ENCODE results near the gene ADAP1.

The ADAP1 gene

DNA sequence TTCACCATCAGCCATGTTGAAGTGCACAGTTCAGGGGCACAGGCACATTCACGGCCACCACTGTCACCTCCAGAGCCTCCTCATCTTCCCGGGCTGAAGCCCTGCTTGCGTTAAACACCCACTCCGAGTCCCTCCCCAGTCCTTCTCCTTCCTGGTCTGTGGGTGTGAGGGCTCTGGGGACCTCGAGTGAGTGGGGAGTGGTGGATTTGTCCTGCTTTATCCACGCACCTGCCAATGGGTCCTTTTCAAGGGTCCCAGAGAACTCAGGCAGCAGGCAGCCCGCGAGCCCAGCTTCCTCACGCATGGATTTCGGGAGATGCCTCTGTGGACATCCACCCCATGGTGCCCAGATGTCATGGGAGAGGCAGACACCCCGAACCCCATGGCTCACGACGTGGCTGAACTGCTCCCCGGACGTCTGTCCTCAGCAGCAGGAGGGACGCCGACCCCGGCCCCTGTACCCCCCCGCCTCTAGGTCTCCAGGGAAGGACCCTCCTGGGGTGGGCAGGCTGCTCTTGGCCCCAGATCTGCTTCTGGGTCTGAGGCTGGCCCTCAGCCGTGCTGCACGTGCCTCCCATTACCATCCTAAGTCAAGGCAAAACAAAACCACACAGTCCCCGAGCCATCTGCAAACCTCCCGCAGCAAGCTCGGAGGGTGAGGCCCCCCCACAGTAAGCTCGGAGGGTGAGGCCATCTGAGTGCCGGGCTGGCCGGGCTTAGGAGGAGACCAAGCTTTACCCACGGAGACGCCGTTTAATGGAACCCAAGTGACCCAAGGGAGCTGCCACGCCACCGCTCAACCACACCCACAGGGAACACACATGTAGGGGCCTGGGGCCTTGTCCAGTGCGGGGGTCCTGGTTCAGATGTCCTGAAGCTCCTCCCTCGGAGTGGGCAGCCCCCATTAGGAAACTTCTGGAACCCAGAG lies 37.5 kb upstream of the ADAP1 start:
- H3K23ac ChIP-seq (ENCODE audit: low read length), result no peak overlapping the region
- H3K27me3 ChIP-seq (ENCODE audit: insufficient read depth, low read length), result no peaks in the 10 kb centered on the region
- no peaks in the 10 kb centered on the region for H3K79me2 ChIP-seq (ENCODE audit: control insufficient read depth, insufficient read depth, low read length, poor library complexity)
- H4K91ac ChIP-seq (ENCODE audit: low read depth, low read length), result no peak overlapping the region
- no peak overlapping the region for H3K14ac ChIP-seq (ENCODE audit: low read length)
- H2AFZ ChIP-seq (ENCODE audit: insufficient read depth, low read length, poor library complexity), result no peak overlapping the region
- no peak for DNase-seq
- no peak overlapping the region for H3K18ac ChIP-seq (ENCODE audit: low read length)
- no peak overlapping the region for H4K12ac ChIP-seq (ENCODE audit: low read depth, low read length)
- no CpG with 5 or more reads among the region's 34 CpGs for WGBS (ENCODE audit: extremely low coverage, insufficient coverage, insufficient read length)
- H3K4me3 ChIP-seq (ENCODE audit: low read depth, low read length), result no peak overlapping the region
- no peak overlapping the region for H3K9ac ChIP-seq (ENCODE audit: low read length)
- H4K8ac ChIP-seq (ENCODE audit: low read depth, low read length), result no peak overlapping the region
- H3K4me1 ChIP-seq (ENCODE audit: control insufficient read depth in 1 of 2, insufficient read depth in 2 of 2, low read length in 2 of 2), result peaks cover 4 to 10% of the 10 kb centered on the region in 2 experiments
- no peak overlapping the region for H2BK12ac ChIP-seq (ENCODE audit: low read length)
- H3K4me2 ChIP-seq (ENCODE audit: low read length), result no peak overlapping the region
- H3K27ac ChIP-seq (ENCODE audit: low read depth, low read length), result no peak overlapping the region
- H3K9me3 ChIP-seq (ENCODE audit: insufficient read depth, low read depth, low read length), result no peaks in the 10 kb centered on the region
- no peaks in the 10 kb centered on the region for H3K79me1 ChIP-seq (ENCODE audit: low read length)
- H2BK120ac ChIP-seq (ENCODE audit: insufficient read depth, low read length, poor library complexity), result no peak overlapping the region
- H2AK5ac ChIP-seq (ENCODE audit: low read length), result no peak overlapping the region
- H3K4ac ChIP-seq (ENCODE audit: low read depth, low read length), result no peak overlapping the region
- no peak overlapping the region for H2BK5ac ChIP-seq (ENCODE audit: low read depth, low read length, poor library complexity)
- H3K36me3 ChIP-seq (ENCODE audit: control insufficient read depth in 1 of 2, insufficient read depth in 2 of 2, low read length in 2 of 2), result peaks cover 8 to 11% of the 10 kb centered on the region in 2 experiments

DNA sequence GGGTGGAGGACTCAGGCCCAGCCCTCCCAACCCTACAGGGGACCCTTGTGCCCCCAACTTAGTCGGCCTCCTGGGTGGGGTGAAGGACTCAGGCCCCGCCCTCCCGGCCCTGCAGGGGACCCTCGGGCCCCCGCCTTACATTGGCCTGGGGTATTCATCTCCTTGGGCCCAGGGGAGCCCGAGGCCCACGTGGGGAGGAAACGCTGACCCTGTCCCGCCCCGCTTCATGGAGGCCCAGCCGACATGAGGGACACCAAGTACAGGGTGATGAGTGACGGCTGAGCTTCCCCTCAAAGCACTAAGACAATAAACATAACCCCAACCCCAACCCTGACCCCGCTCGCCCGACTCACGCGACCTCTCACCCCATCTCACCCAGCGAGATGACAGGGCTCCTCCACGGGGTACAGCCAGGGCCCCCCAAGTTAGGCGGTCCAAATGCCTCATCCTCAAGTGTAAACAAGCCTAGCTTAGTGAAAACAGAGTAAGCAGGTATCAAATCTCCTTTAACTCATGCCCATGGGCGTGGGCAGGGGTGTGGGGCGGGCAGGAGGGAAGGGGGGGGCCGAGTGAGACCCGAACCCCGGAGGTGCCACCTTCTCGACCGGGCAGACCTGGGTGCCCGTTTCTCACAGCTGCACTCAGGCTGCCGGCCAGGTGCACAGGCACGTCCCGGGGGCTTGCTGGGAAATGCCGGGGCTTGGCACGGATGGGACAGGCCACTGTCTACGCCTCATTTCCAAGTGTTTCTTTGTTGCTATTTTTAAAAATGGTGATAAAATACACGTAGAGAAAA lies 36.7 kb upstream of the ADAP1 start:
- Histone ChIP-seq H3K79me2 (ENCODE audit: control insufficient read depth, insufficient read depth, low read length, poor library complexity) (no peaks in the 10 kb centered on the region), H3K14ac (ENCODE audit: low read length) (no peak overlapping the region), H2AK5ac (ENCODE audit: low read length) (no peak overlapping the region), H3K36me3 (ENCODE audit: control insufficient read depth in 1 of 2, insufficient read depth in 2 of 2, low read length in 2 of 2) (peaks cover 4 to 5% of the 10 kb centered on the region in 2 experiments), H3K4ac (ENCODE audit: low read depth, low read length) (no peak overlapping the region), H3K4me3 (ENCODE audit: low read depth, low read length) (no peak overlapping the region), H3K4me1 (ENCODE audit: control insufficient read depth in 1 of 2, insufficient read depth in 2 of 2, low read length in 2 of 2) (peaks cover 4 to 10% of the 10 kb centered on the region in 2 experiments), H3K9me3 (ENCODE audit: insufficient read depth, low read depth, low read length) (no peaks in the 10 kb centered on the region), H3K18ac (ENCODE audit: low read length) (no peak overlapping the region), H3K27ac (ENCODE audit: low read depth, low read length) (no peak overlapping the region), H2BK12ac (ENCODE audit: low read length) (no peak overlapping the region), H4K12ac (ENCODE audit: low read depth, low read length) (no peak overlapping the region), H2BK5ac (ENCODE audit: low read depth, low read length, poor library complexity) (no peak overlapping the region), H2BK120ac (ENCODE audit: insufficient read depth, low read length, poor library complexity) (no peak overlapping the region), H3K23ac (ENCODE audit: low read length) (no peak overlapping the region), H3K27me3 (ENCODE audit: insufficient read depth, low read length) (no peaks in the 10 kb centered on the region), H4K8ac (ENCODE audit: low read depth, low read length) (no peak overlapping the region), H4K91ac (ENCODE audit: low read depth, low read length) (no peak overlapping the region), H3K79me1 (ENCODE audit: low read length) (no peaks in the 10 kb centered on the region), H3K4me2 (ENCODE audit: low read length) (no peak overlapping the region), H2AFZ (ENCODE audit: insufficient read depth, low read length, poor library complexity) (no peak overlapping the region), H3K9ac (ENCODE audit: low read length) (no peak overlapping the region)
- DNase-seq, result no peak
- 100% methylated on average over 5 of the region's 35 CpGs for WGBS (ENCODE audit: extremely low coverage, insufficient coverage, insufficient read length)

DNA sequence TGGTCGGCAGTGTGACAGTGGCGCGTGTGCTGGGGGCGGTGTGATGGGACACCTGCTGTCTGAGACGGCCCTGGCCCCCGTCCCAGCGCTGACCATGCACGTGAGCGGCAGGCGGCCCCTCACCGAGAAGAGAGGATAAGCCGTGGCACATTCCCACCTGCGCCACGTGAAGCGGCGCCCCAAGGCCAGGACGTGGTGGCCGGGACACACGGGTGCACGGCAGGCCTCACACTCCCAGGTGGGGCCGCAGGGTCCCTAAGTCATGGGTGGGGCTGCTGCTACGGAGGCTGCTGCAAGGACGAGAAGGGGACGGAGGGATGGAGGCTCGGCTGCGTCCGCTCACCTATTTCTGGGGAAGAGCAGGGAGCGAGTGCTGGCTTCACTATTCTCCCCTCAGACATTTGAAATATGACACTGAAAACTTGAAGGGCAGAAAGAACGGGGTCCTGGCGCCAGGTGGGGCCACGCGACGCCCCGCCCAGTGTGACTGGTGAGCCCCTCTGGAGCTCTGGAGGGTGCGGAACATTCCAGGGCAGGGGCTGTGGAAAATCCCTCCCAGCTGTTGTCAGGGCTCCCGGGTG lies 36.0 kb upstream of the ADAP1 start:
- Histone ChIP-seq H3K14ac (ENCODE audit: low read length) (no peak overlapping the region), H3K4me2 (ENCODE audit: low read length) (no peak overlapping the region), H3K4me3 (ENCODE audit: low read depth, low read length) (no peak overlapping the region), H3K79me1 (ENCODE audit: low read length) (no peaks in the 10 kb centered on the region), H3K4me1 (ENCODE audit: control insufficient read depth in 1 of 2, insufficient read depth in 2 of 2, low read length in 2 of 2) (peaks cover 4 to 10% of the 10 kb centered on the region in 2 experiments), H3K23ac (ENCODE audit: low read length) (no peak overlapping the region), H4K8ac (ENCODE audit: low read depth, low read length) (no peak overlapping the region), H2BK12ac (ENCODE audit: low read length) (no peak overlapping the region), H3K27me3 (ENCODE audit: insufficient read depth, low read length) (no peaks in the 10 kb centered on the region), H2BK120ac (ENCODE audit: insufficient read depth, low read length, poor library complexity) (no peak overlapping the region), H3K9me3 (ENCODE audit: insufficient read depth, low read depth, low read length) (no peaks in the 10 kb centered on the region), H4K91ac (ENCODE audit: low read depth, low read length) (no peak overlapping the region), H4K12ac (ENCODE audit: low read depth, low read length) (no peak overlapping the region), H3K79me2 (ENCODE audit: control insufficient read depth, insufficient read depth, low read length, poor library complexity) (no peaks in the 10 kb centered on the region), H3K9ac (ENCODE audit: low read length) (no peak overlapping the region), H3K27ac (ENCODE audit: low read depth, low read length) (no peak overlapping the region), H2AK5ac (ENCODE audit: low read length) (no peak overlapping the region), H3K36me3 (ENCODE audit: control insufficient read depth in 1 of 2, insufficient read depth in 2 of 2, low read length in 2 of 2) (peaks cover 2 to 5% of the 10 kb centered on the region in 2 experiments), H3K18ac (ENCODE audit: low read length) (no peak overlapping the region), H2AFZ (ENCODE audit: insufficient read depth, low read length, poor library complexity) (no peak overlapping the region), H2BK5ac (ENCODE audit: low read depth, low read length, poor library complexity) (no peak overlapping the region), H3K4ac (ENCODE audit: low read depth, low read length) (no peak overlapping the region)
- no peak for DNase-seq
- WGBS (ENCODE audit: extremely low coverage, insufficient coverage, insufficient read length), result no CpG with 5 or more reads among the region's 36 CpGs

DNA sequence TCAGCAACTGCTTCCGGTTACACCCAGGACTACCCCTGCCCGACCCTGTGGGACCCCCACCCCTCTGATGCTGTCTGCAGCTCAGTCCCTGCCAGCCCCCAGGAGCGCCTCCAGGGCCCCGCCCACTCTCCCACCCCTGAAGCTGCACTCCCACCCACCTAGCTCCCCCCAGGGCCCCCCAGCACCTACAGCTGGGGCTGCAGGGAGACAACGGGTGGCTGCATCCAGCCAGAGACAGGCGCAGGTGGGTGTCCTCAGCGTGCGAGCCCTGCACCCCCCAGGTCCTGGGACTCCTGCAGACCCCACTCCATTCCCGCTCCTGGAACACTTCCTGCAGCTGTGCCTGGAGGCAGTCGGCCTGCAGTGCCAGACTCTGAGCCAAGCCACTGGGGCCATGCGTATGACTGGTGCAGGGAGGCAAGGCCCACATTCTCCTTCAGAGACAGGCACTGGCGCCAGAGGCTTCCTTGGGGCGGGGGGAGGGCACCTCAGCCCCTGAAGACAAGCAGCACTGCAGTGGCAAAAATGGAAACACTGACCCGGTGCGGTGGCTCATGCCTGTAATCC lies 34.6 kb upstream of the ADAP1 start:
- Histone ChIP-seq H3K79me1 (ENCODE audit: low read length) (no peaks in the 10 kb centered on the region), H3K14ac (ENCODE audit: low read length) (no peak overlapping the region), H3K23ac (ENCODE audit: low read length) (no peak overlapping the region), H3K9ac (ENCODE audit: low read length) (no peak overlapping the region), H3K4me1 (ENCODE audit: control insufficient read depth in 1 of 2, insufficient read depth in 2 of 2, low read length in 2 of 2) (peaks cover 4 to 10% of the 10 kb centered on the region in 2 experiments), H3K4me3 (ENCODE audit: low read depth, low read length) (no peak overlapping the region), H2BK5ac (ENCODE audit: low read depth, low read length, poor library complexity) (no peak overlapping the region), H3K27ac (ENCODE audit: low read depth, low read length) (no peak overlapping the region), H2AFZ (ENCODE audit: insufficient read depth, low read length, poor library complexity) (no peak overlapping the region), H4K8ac (ENCODE audit: low read depth, low read length) (no peak overlapping the region), H2AK5ac (ENCODE audit: low read length) (no peak overlapping the region), H2BK120ac (ENCODE audit: insufficient read depth, low read length, poor library complexity) (no peak overlapping the region), H3K27me3 (ENCODE audit: insufficient read depth, low read length) (no peaks in the 10 kb centered on the region), H2BK12ac (ENCODE audit: low read length) (no peak overlapping the region), H4K91ac (ENCODE audit: low read depth, low read length) (no peak overlapping the region), H3K36me3 (ENCODE audit: control insufficient read depth in 1 of 2, insufficient read depth in 2 of 2, low read length in 2 of 2) (no peaks in the 10 kb centered on the region), H3K9me3 (ENCODE audit: insufficient read depth, low read depth, low read length) (no peaks in the 10 kb centered on the region), H3K18ac (ENCODE audit: low read length) (no peak overlapping the region), H3K79me2 (ENCODE audit: control insufficient read depth, insufficient read depth, low read length, poor library complexity) (no peaks in the 10 kb centered on the region), H3K4me2 (ENCODE audit: low read length) (no peak overlapping the region), H3K4ac (ENCODE audit: low read depth, low read length) (no peak overlapping the region), H4K12ac (ENCODE audit: low read depth, low read length) (no peak overlapping the region)
- WGBS (ENCODE audit: extremely low coverage, insufficient coverage, insufficient read length), result no CpG with 5 or more reads among the region's 15 CpGs
- no peak for DNase-seq
